Stimulated activated CD4-positive, alpha-beta T cell treated with anti-CD3 and anti-CD28 coated beads, Interleukin-12 subunit alpha, Interleukin-12 subunit beta, amount 100 ng/mL, for 48 hours (primary cell): ENCODE data around the gene FUCA2.
"Not testable (repeated sequence)": the region's sequence is repeated elsewhere in the genome, so short reads cannot be mapped to it uniquely, and the experiment has no call there.

Experiments
- DNase-seq, 3 donors: peaks; one replicate each; pipeline ENCODE4 v3.0.0-alpha.2; 2020; ENCODE audit warnings: low read depth in 2 of 3, low spot score in 1 of 3

FUCA2 gene

GRCh38 chr6:143501851-143502250 is 9.7 kb downstream of the FUCA2 start:
- no peak for DNase-seq

DNA sequence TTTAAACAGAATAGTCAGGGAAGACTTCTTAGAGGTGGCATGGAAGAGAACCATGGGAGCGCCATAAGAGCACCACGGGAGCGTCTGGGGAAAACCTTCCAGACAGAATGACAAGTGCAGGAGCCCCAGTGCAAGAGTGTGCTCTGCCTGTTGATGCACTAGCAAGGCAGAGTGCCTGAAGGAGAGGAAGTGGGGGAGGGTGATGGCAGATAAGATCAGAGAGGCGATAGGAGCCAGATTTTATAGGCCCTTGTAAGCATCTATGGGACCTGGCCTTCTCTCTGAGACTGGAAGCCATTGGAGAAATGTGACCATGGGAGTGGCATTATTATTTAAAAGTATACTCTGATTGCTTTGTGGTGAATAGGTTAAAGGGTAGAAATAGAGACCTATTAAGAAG is 13.1 kb downstream of the FUCA2 start:
- DNase-seq, result no peak

GRCh38 chr6:143496974-143497373 is 14.5 kb downstream of the FUCA2 start:
- DNase-seq, result no peak

DNA sequence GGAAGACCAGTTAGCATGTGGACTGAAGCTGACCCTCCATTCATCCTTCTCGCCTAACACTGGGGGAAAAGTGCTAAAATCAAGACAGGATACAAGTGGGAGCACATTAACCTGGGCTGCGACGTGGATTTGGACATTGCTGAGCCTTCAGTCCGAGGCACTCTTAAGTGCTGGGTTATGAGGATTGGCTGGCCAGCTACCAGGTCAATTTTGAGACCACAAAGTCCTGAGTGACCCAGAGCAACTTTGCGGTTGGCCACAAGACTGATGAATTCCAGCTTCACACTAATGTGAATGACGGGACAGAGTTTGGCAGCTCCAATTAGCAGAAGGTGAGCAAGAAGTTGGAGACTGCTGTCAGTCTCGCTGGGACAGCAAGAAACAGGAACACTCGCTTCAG is 20.7 kb downstream of the FUCA2 start:
- no peak for DNase-seq

GRCh38 chr6:143490244-143490643 is 21.3 kb downstream of the FUCA2 start:
- DNase-seq, result no peak

DNA sequence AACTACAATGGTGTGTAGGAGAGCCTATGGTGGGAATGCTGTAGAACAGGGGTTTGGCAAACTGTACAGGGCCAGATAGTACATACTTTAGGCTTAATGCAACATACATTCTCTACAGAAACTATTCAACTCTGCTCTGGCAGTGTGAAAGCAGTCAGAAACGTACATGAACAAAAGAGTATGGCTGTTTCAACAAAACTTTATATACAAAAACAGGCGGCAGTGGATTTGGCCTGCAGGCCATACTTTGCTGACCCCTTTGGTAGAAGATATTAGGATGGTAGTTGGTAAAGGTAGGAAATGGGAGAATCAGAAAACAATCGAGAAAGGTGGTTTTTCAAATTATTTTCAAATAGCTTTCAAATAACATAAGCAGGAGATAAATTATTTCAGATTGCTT is 24.8 kb downstream of the FUCA2 start:
- DNase-seq, result no peak

DNA sequence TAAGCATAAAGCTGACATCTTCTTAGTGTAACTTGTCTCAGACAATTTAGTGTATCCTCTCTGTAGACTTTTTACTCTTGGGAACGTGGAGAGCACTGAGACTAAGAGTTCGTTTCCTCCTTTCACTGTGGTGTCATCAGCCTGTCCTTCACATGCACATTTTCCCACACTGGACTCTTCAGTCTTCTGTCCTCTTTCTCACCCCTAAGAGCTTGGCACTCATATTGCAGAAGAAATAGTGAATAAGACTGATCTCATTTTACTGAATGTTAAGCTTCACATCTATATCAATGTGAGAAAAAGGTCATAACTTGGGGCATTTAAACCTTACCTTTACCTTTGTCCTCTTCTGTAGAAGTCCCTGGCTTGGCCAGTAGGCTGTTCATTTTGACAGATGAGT is 25.6 kb downstream of the FUCA2 start:
- DNase-seq, result no peak

DNA sequence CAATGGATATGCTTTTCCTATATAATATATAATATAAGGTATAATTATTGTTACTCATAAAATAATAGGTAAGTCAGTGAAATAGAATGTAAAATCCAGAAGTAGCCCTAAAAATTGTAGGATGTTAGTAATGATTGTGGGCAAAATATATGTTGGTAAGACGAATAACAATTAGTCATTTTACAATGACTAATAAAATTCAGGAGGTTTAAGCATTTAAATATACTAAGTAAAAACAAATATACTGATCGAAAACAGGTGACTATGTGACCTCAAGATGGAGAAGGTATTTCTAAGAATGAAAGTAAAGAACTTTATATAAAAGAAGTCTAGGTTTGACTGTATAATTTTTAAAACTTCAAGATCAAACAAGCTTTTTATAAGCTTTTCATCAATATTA is 28.9 kb downstream of the FUCA2 start:
- no peak for DNase-seq

GRCh38 chr6:143478479-143479062 is 32.9 kb downstream of the FUCA2 start:
- no peak for DNase-seq

DNA sequence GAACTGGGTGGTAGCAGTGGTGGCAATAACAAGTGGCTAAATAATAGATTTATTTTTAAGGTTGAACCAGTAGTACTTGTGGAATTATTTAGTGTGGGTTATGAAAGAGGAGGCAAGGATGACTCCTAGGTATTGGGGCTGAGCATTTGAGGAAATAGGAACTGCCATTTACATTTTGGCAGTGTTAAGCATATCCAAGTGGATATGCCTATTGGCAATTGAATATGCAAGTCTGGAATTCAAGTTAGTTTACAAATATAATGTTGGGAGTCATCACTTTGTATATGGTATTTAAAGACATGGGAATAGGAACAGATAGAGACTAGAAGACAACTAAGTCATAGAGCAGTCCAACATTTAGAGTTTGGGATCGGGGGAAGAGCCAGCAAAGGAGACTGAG is 35.0 kb downstream of the FUCA2 start:
- DNase-seq, result no peak

DNA sequence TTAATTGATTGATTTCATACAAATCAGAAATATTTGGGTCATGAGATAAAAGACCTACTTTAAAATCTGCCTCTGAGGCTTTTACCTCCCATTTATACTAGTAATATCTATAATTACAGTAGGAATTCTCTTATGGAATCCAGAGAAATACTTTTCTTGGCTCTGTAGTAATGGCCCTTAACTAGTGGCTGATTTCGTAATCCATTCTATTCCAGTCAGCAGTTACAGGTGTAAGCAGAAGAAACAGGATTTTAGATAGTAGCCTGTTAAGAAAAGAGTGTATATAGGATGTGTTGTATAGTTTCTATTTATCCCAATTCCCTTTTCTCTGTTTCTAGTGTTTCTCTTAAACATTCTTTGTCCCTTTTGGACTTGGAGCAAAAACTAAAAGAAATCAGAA is 39.7 kb downstream of the FUCA2 start:
- no peak for DNase-seq

DNA sequence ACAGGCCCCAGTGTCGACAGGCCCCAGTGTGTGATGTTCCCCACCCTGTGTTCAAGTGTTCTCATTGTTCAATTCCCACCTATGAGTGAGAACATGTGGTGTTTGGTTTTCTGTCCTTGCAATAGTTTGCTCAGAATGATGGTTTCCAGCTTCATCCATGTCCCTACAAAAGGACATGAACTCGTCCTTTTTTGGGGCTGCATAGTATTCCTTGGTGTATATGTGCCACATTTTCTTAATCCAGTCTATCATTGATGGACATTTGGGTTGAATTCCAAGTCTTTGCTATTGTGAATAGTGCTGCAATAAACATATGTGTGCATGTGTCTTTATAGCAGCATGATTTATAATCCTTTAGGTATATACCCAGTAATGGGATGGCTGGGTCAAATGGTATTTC is 42.7 kb downstream of the FUCA2 start:
- DNase-seq, result not testable (repeated sequence)

GRCh38 chr6:143468026-143468425 is 43.5 kb downstream of the FUCA2 start:
- no peak for DNase-seq

DNA sequence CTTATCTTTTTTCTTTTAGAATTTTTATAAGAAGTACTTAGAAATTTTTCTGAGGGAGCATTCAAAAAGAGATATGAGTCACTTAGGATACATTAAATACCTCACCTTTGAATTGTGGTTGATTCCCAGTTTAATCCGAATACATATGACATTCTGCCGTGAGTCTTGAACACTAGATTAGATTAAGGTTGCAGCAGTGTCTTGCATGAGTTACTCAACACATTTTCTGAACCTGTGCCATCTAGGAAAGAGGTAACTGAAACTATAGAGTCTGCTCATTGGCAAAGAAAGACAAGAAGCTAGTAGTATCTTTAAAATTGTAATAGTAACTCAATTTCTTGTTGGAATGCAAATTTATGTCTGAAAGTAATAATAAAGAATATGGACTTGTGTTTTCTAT is 46.0 kb downstream of the FUCA2 start:
- no peak for DNase-seq

- DNase-seq, result no peak
These were observed 53.8 kb downstream of the FUCA2 start for GRCh38 chr6:143457563-143458359.

DNA sequence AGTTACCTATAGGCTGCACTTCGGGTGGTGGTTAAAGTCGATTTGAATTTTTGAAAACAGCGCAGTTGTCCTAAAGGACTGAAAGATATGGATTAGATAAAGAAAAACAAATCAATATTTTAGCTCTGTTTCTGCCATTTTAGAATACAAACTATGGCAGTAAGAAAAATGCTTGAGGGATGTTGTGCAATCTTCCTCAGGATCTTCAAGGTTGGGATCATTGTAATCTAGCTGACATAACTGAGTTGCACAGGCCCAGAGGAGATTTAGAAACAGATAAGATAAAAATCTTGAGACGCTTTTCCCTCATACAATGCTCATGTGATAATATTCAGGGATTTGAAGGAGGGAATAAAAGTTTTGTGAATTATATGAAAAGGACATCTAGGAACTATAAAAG is 60.0 kb downstream of the FUCA2 start:
- DNase-seq, result no peak

DNA sequence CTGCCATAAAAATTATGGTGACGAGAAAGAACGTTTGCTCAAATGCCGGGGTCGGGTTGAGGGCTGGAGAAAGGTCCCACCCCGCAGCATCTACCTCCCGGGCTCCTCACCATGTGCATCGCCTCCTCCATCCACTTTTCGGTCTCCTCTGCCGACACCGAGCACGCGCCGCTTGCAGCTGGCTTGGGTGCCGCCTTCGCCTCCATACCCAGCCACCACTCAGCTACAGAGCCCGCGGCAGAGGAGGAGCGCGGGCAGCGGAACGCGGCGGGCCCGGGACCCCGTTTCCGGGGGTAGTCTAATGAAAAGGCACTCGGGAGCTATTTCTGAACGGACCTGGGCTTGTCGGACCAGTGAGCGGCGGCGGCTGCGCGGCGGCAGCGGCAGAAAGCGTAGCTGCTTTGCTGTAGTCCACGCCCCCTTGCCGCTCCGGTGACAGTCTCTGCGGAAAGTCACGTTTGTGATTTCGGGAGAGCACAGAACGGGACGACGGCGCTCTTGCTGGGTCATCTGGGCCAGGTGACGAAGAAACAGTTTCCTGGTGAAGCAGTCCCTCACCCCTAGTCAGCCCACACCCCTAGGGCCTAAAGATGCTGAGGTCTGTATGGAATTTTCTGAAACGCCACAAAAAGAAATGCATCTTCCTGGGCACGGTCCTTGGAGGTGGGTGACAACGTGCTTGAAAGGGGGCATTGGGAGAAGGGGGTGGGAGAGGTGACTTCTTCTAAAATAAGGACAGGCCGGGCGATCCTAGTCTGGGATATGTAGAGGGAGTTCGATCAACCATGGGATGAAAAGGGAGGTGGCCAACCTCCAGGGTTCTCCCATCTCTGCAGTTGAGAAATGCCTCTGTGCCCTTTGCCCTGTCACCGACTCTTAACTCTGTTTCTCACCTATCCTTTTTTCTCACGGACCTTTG is 60.8 kb downstream of the FUCA2 start, which contains the start of the genes ADAT2 and PEX3:
Gene ADAT2, minus strand, starts transcription at position 243 of the 919 bp plus-strand sequence. Its CDS starts 37 bp downstream, at position 206.
Gene PEX3, plus strand, starts transcription at position 353 of the 919 bp plus-strand sequence. Its CDS starts 238 bp downstream, at position 591.
- DNase-seq, result peak; percentile 90 to 94 (median 92)

- DNase-seq, result peak in 1 of 3 donors; percentile 35
These were observed 61.6 kb downstream of the FUCA2 start for GRCh38 chr6:143449714-143450452.

DNA sequence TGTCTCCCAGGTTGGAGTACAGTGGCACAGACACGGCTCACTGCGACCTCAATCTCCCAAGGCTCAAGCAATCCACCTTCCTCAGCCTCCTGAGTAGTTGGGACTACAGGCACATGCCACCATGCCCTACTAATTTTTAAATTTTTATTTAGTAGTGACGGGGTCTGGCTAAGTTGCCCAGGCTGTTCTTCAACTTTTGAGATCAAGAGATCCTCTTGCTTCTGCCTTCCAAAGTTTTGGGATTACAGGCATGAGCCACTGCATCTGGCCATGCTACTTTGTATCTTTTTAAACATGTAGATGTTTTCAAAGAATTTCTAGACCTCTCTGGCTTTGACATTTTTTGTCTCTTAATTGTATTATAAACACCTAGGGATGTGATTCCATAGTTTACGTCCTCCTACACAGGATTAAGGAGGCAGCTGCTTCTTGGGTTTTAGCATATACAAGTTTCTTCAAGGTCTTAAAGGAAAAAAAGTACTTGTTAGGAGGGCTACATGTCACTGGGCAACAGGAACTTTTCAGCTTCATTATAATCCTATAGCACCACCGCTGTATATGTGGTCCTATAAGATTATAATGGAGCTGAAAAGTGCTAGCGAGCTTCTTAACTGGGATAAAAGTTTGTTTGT is 62.3 kb downstream of the FUCA2 start:
- DNase-seq, result no peak

DNA sequence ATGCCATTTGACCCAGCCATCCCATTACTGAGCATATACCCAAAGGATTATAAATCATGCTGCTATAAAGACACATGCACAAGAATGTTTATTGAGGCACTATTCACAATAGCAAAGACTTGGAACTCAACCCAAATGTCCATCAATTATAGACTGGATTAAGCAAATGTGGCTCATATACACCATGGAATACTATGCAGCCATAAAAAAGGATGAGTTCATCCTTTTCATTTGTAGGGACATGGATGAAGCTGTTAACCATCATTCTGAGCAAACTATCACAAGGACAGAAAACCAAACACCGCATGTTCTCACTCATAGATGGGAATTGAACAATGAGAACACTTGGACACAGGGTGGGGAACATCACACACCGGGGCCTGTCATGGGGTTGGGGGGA is 63.7 kb downstream of the FUCA2 start:
- not testable (repeated sequence) for DNase-seq
